H1 (cell line): ENCODE data around the gene ALDH1A2. TPM values are rescaled to one million over a fixed set of nuclear protein-coding genes. Genes with fewer than 3 reads are reported as not detected.

Experiments used
- CTCF ChIA-PET: fragments of 300-600 bp; sonication (Branson Sonifier 250); formaldehyde crosslinking; loops from one replicate; lab custom pipeline; 2021; ENCODE audit not compliant: partially characterized antibody; lab: Charles Lee
- POLR2A ChIA-PET: fragments of 300-600 bp; sonication (Branson Sonifier 250); formaldehyde crosslinking; loops from one replicate; lab custom pipeline; 2021; ENCODE audit warnings: inconsistent platforms; ENCODE audit not compliant: partially characterized antibody; lab: Charles Lee
- DNase-seq, 2 experiments: peaks; one replicate each; pipeline versions ENCODE4 v3.0.0 to v3.0.0-alpha.2; 2010 to 2022; ENCODE audit warnings: low spot score in 2 of 2, low read depth in 1 of 2, mixed read lengths in 1 of 2
- FAIRE-seq: peaks from 2 replicates; lab custom pipeline; 2011; peaks lifted over from hg19 to GRCh38; lab: Jason Lieb, UNC
- H2AFZ ChIP-seq: 2 replicates; pipeline ENCODE4 v1.8.1; 2012; ENCODE audit warnings: low read length, inconsistent platforms
- H2AK5ac ChIP-seq: 2 replicates; pipeline ENCODE4 v1.6.1; 2013; ENCODE audit warnings: low read depth, low read length
- H2BK120ac ChIP-seq: replicated peaks from 2 replicates; pipeline ENCODE3; 2013; ENCODE audit warnings: low read depth, low read length, inconsistent platforms
- H2BK12ac ChIP-seq: 2 replicates; pipeline ENCODE4 v1.6.1; 2013; ENCODE audit warnings: low read depth, low read length
- H2BK15ac ChIP-seq: 2 replicates; pipeline ENCODE4 v1.6.1; 2013; ENCODE audit warnings: low read length
- H2BK20ac ChIP-seq: 2 replicates; pipeline ENCODE4 v1.6.1; 2013; ENCODE audit warnings: low read length
- H2BK5ac ChIP-seq: 2 replicates; pipeline ENCODE4 v1.6.1; 2013; ENCODE audit warnings: low read depth, low read length
- H3K14ac ChIP-seq: 2 replicates; pipeline ENCODE4 v1.6.1; 2013; ENCODE audit warnings: inconsistent platforms; ENCODE audit not compliant: insufficient read length
- H3K18ac ChIP-seq: 2 replicates; pipeline ENCODE4 v1.6.1; 2013; ENCODE audit warnings: low read length; ENCODE audit errors: extremely low read depth
- H3K23ac ChIP-seq: 2 replicates; pipeline ENCODE4 v1.6.1; 2013; ENCODE audit warnings: inconsistent platforms; ENCODE audit not compliant: insufficient read length
- H3K23me2 ChIP-seq: 2 replicates; pipeline ENCODE4 v1.6.1; 2013; ENCODE audit warnings: low read depth, low read length
- H3K27ac ChIP-seq: 2 replicates; pipeline ENCODE4 v1.6.1; 2011; ENCODE audit warnings: low read depth, low read length, inconsistent platforms
- H3K27me3 ChIP-seq, 4 experiments: replicated peaks in 1 of 4; 1 replicate in 1 of 4; 2 replicates in 3 of 4; pipeline versions ENCODE4 v1.6.1 to v1.8.1; 2011 to 2013; ENCODE audit warnings: low read length in 3 of 4, mild to moderate bottlenecking in 3 of 4, inconsistent platforms in 2 of 4, mixed read lengths in 2 of 4, moderate library complexity in 1 of 4; ENCODE audit not compliant: control insufficient read depth in 3 of 4, insufficient read depth in 3 of 4; ENCODE audit errors: extremely low read depth in 1 of 4
- H3K36me3 ChIP-seq, 4 experiments: 2 replicates each; pipeline versions ENCODE4 v1.6.1 to v1.8.1; 2011 to 2013; ENCODE audit warnings: mild to moderate bottlenecking in 4 of 4, low read length in 3 of 4, moderate library complexity in 2 of 4, control low read depth in 1 of 4, inconsistent platforms in 1 of 4; ENCODE audit not compliant: insufficient read depth in 4 of 4, control insufficient read depth in 2 of 4
- H3K4ac ChIP-seq: replicated peaks from 2 replicates; pipeline ENCODE3; 2013; ENCODE audit warnings: low read length, low read depth, mixed read lengths, inconsistent platforms; ENCODE audit not compliant: insufficient read length
- H3K4me1 ChIP-seq, 4 experiments: replicated peaks in 1 of 4; 1 replicate in 1 of 4; 2 replicates in 3 of 4; pipeline versions ENCODE4 v1.6.1 to v1.8.1; 2011 to 2013; ENCODE audit warnings: low read length in 3 of 4, inconsistent platforms in 2 of 4, mixed read lengths in 1 of 4; ENCODE audit not compliant: insufficient read depth in 4 of 4, control insufficient read depth in 3 of 4
- H3K4me2 ChIP-seq, 2 experiments: 2 replicates each; pipeline versions ENCODE4 v1.6.1 to v1.8.1; 2011 to 2013; ENCODE audit warnings: low read depth in 2 of 2, low read length in 2 of 2, control low read depth in 1 of 2, inconsistent platforms in 1 of 2, mild to moderate bottlenecking in 1 of 2; ENCODE audit not compliant: insufficient read depth in 1 of 2
- H3K4me3 ChIP-seq, 4 experiments: fragments of 200-600, 300-600 bp in 1 of 4; sonication (generic), shearing (Covaris generic), sonication (Bioruptor Twin) in 1 of 4; 2 replicates each; pipeline versions ENCODE4 v1.5.1 to v1.8.1; 2011 to 2016; ENCODE audit warnings: low read length in 4 of 4, low read depth in 3 of 4, control low read depth in 2 of 4, inconsistent platforms in 2 of 4, mild to moderate bottlenecking in 2 of 4, mixed read lengths in 1 of 4, moderate library complexity in 1 of 4; ENCODE audit not compliant: insufficient read depth in 2 of 4; ENCODE audit errors: extremely low read depth in 1 of 4
- H3K56ac ChIP-seq: replicated peaks from 2 replicates; pipeline ENCODE3; 2013; ENCODE audit warnings: low read depth, mild to moderate bottlenecking, mixed read lengths, low read length, inconsistent platforms; ENCODE audit not compliant: insufficient read length
- H3K79me1 ChIP-seq: 2 replicates; pipeline ENCODE4 v1.6.1; 2013; ENCODE audit warnings: low read depth, low read length, control low read depth
- H3K79me2 ChIP-seq, 2 experiments: 2 replicates each; pipeline versions ENCODE4 v1.6.1 to v1.8.1; 2012 to 2013; ENCODE audit warnings: low read length in 2 of 2, mild to moderate bottlenecking in 2 of 2, inconsistent platforms in 1 of 2; ENCODE audit not compliant: insufficient read depth in 2 of 2, control insufficient read depth in 1 of 2
- H3K9ac ChIP-seq, 4 experiments: replicated peaks in 1 of 4; 1 replicate in 1 of 4; 2 replicates in 3 of 4; pipeline versions ENCODE4 v1.6.1 to v1.8.1; 2011 to 2013; ENCODE audit warnings: low read depth in 3 of 4, low read length in 3 of 4, control low read depth in 2 of 4, mild to moderate bottlenecking in 2 of 4, moderate library complexity in 2 of 4, inconsistent platforms in 1 of 4; ENCODE audit errors: extremely low read depth in 1 of 4
- H3K9me3 ChIP-seq, 2 experiments: 2 replicates each; pipeline versions ENCODE4 v1.6.1 to v1.8.1; 2012 to 2013; ENCODE audit warnings: mild to moderate bottlenecking in 2 of 2, moderate library complexity in 2 of 2, control low read depth in 1 of 2, inconsistent platforms in 1 of 2, low read depth in 1 of 2, low read length in 1 of 2, mixed read lengths in 1 of 2; ENCODE audit not compliant: insufficient read depth in 2 of 2
- H4K20me1 ChIP-seq, 2 experiments: replicated peaks in 1 of 2; 2 replicates each; pipeline versions ENCODE3 to v1.8.1; 2011 to 2013; ENCODE audit warnings: inconsistent platforms in 2 of 2, low read length in 2 of 2, mild to moderate bottlenecking in 1 of 2; ENCODE audit not compliant: insufficient read depth in 2 of 2, control insufficient read depth in 1 of 2
- H4K5ac ChIP-seq: 2 replicates; pipeline ENCODE4 v1.6.1; 2013; ENCODE audit warnings: low read length, low read depth, mixed read lengths, inconsistent platforms; ENCODE audit not compliant: insufficient read length
- H4K8ac ChIP-seq: 2 replicates; pipeline ENCODE4 v1.8.0; 2013; ENCODE audit warnings: mild to moderate bottlenecking, moderate library complexity, low read length, inconsistent platforms; ENCODE audit not compliant: insufficient read depth; ENCODE audit errors: extremely low read depth
- H4K91ac ChIP-seq: replicated peaks from 2 replicates; pipeline ENCODE3; 2013; ENCODE audit warnings: low read length, mixed read lengths, inconsistent platforms; ENCODE audit not compliant: insufficient read length
- GABPA ChIP-seq: IDR thresholded peaks from 2 replicates; pipeline ENCODE4 v1.6.1; 2011; ENCODE audit warnings: mild to moderate bottlenecking, low read length, moderate library complexity, borderline replicate concordance; ENCODE audit not compliant: insufficient read depth
- RNF2 ChIP-seq: fragments of 200-900, 300-1000 bp; sonication (generic); IDR thresholded peaks from 2 replicates; pipeline ENCODE4 v1.7.1; 2016; ENCODE audit warnings: borderline replicate concordance, low read depth, mild to moderate bottlenecking, antibody characterized with exemption, low read length; ENCODE audit not compliant: poor library complexity, severe bottlenecking; ENCODE audit errors: missing control alignments
- WGBS, 2 experiments: shearing (Covaris generic) in 1 of 2; methylation state at CpG; one replicate each; pipeline versions ENCODE4 v1.1.6 to v1.1.7; 2013 to 2015; ENCODE audit warnings: low lambda C conversion rate in 2 of 2, mixed read lengths in 2 of 2, inconsistent platforms in 1 of 2, low coverage in 1 of 2, missing lambda C conversion rate in 1 of 2; ENCODE audit not compliant: insufficient replicate concordance in 2 of 2, insufficient coverage in 1 of 2, insufficient read length in 1 of 2; ENCODE audit errors: extremely low coverage in 1 of 2, missing lambda C conversion rate in 1 of 2; 5-methylcytosine and 5-hydroxymethylcytosine counted together
- polyA plus RNA-seq, 7 experiments: library from polyadenylated mRNA; depleted of rRNA in 3 of 7; stranded (reverse) in 5 of 7; unstranded in 2 of 7; fragments of >200 nt in 5 of 7; fragments of 200-250 nt in 2 of 7; gene quantifications; 1 replicate in 5 of 7; 2 replicates in 1 of 7; 4 replicates in 1 of 7; pipeline versions ENCODE4 v1.2.1 to v1.2.3, GENCODE V29; 2011 to 2013; ENCODE audit warnings: missing spikeins in 2 of 7, mixed read lengths in 2 of 7
- total RNA-seq: library from RNA; stranded (reverse); fragmentation: NEBNext Ultra II Directional; extraction: Animal tissue kit (Norgen Biotek cat#: 25700); gene quantifications from 2 replicates; pipeline ENCODE4 v1.2.1, GENCODE V29; 2021

The ALDH1A2 gene
- total and polyA plus RNA-seq, 2 of the 8 experiments (the other 6 are each of a cell fraction or from before 2014, with no cell fraction given) = 0.06 to 0.24 TPM

DNA sequence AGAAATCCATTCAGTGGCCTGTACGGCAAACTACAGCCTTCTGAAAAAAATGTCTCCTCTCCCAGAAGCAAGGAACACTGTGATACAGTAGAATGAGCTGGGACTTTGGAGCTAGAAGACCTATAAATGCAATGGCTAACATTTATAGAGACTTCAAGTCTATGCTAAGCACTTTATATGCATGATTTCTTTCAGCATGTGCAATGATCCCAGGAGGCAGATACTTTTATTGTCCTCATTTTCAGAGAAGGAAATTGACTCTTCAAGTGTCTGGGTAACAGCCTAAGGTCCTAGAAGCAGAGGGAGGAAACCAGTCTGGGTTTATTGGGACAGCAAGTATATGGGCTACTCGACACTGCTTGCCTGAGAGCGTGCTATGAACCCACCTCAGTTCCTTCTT, 140.9 kb downstream of the ALDH1A2 start:
- Histone ChIP-seq H2BK5ac (no peak overlapping the region), H3K56ac (no peak overlapping the region), H4K91ac (no peak overlapping the region), H3K4me1 (no peaks in the 10 kb centered on the region; a peak in 2 of 7 replicates), H3K23ac (no peak overlapping the region), H2BK15ac (no peak overlapping the region), H3K27ac (no peak overlapping the region), H3K18ac (no peak overlapping the region), H2AK5ac (no peak overlapping the region), H3K4ac (no peak overlapping the region), H3K4me2 (no peak overlapping the region), H3K4me3 (no peak overlapping the region), H3K79me1 (no peaks in the 10 kb centered on the region), H3K14ac (no peak overlapping the region), H4K20me1 (no peaks in the 10 kb centered on the region), H3K27me3 (peaks cover 0 to 1% (median 0%) of the 10 kb centered on the region in 4 experiments; a peak in 1 of 7 replicates), H3K36me3 (no peaks in the 10 kb centered on the region), H3K9me3 (no peaks in the 10 kb centered on the region), H2BK20ac (no peak overlapping the region), H3K79me2 (no peaks in the 10 kb centered on the region), H2BK120ac (no peak overlapping the region), H3K9ac (no peak overlapping the region), H3K23me2 (no peaks in the 10 kb centered on the region), H2BK12ac (no peak overlapping the region), H2AFZ (no peak overlapping the region), H4K8ac (no peak overlapping the region), H4K5ac (no peak overlapping the region)
- TF ChIP-seq GABPA (no peak), RNF2 (no peak)
- FAIRE-seq = no peak
- POLR2A ChIA-PET = no interaction called here
- CTCF ChIA-PET = interaction anchor here (0.7 to 1.7 kb wide), 3 partner anchors 8 to 172 kb away, joined by 3 to 4 read pairs (median 3); no protein-coding TSS in a partner anchor
- no peak for DNase-seq
- WGBS, 2 experiments = 88% methylated on average over 3 of the region's 3 CpGs; no CpG with 5 or more reads in 1 of the 2 experiments
